H1 (cell line): ENCODE data around the gene RAMP1. TPM values are rescaled to one million over a fixed set of nuclear protein-coding genes. Genes with fewer than 3 reads are reported as not detected.

Experiments
- CTCF ChIA-PET: fragments of 300-600 bp; sonication (Branson Sonifier 250); formaldehyde crosslinking; loops from one replicate; lab custom pipeline; 2021; ENCODE audit not compliant: partially characterized antibody; lab: Charles Lee
- POLR2A ChIA-PET: fragments of 300-600 bp; sonication (Branson Sonifier 250); formaldehyde crosslinking; loops from one replicate; lab custom pipeline; 2021; ENCODE audit warnings: inconsistent platforms; ENCODE audit not compliant: partially characterized antibody; lab: Charles Lee
- DNase-seq, 2 experiments: peaks; one replicate each; pipeline versions ENCODE4 v3.0.0 to v3.0.0-alpha.2; 2010 to 2022; ENCODE audit warnings: low spot score in 2 of 2, low read depth in 1 of 2, mixed read lengths in 1 of 2
- FAIRE-seq: peaks from 2 replicates; lab custom pipeline; 2011; peaks lifted over from hg19 to GRCh38; lab: Jason Lieb, UNC
- H2AFZ ChIP-seq: 2 replicates; pipeline ENCODE4 v1.8.1; 2012; ENCODE audit warnings: low read length, inconsistent platforms
- H2AK5ac ChIP-seq: 2 replicates; pipeline ENCODE4 v1.6.1; 2013; ENCODE audit warnings: low read depth, low read length
- H2BK120ac ChIP-seq: replicated peaks from 2 replicates; pipeline ENCODE3; 2013; ENCODE audit warnings: low read depth, low read length, inconsistent platforms
- H2BK12ac ChIP-seq: 2 replicates; pipeline ENCODE4 v1.6.1; 2013; ENCODE audit warnings: low read depth, low read length
- H2BK15ac ChIP-seq: 2 replicates; pipeline ENCODE4 v1.6.1; 2013; ENCODE audit warnings: low read length
- H2BK20ac ChIP-seq: 2 replicates; pipeline ENCODE4 v1.6.1; 2013; ENCODE audit warnings: low read length
- H2BK5ac ChIP-seq: 2 replicates; pipeline ENCODE4 v1.6.1; 2013; ENCODE audit warnings: low read depth, low read length
- H3K14ac ChIP-seq: 2 replicates; pipeline ENCODE4 v1.6.1; 2013; ENCODE audit warnings: inconsistent platforms; ENCODE audit not compliant: insufficient read length
- H3K18ac ChIP-seq: 2 replicates; pipeline ENCODE4 v1.6.1; 2013; ENCODE audit warnings: low read length; ENCODE audit errors: extremely low read depth
- H3K23ac ChIP-seq: 2 replicates; pipeline ENCODE4 v1.6.1; 2013; ENCODE audit warnings: inconsistent platforms; ENCODE audit not compliant: insufficient read length
- H3K23me2 ChIP-seq: 2 replicates; pipeline ENCODE4 v1.6.1; 2013; ENCODE audit warnings: low read depth, low read length
- H3K27ac ChIP-seq: 2 replicates; pipeline ENCODE4 v1.6.1; 2011; ENCODE audit warnings: low read depth, low read length, inconsistent platforms
- H3K27me3 ChIP-seq, 4 experiments: replicated peaks in 1 of 4; 1 replicate in 1 of 4; 2 replicates in 3 of 4; pipeline versions ENCODE4 v1.6.1 to v1.8.1; 2011 to 2013; ENCODE audit warnings: low read length in 3 of 4, mild to moderate bottlenecking in 3 of 4, inconsistent platforms in 2 of 4, mixed read lengths in 2 of 4, moderate library complexity in 1 of 4; ENCODE audit not compliant: control insufficient read depth in 3 of 4, insufficient read depth in 3 of 4; ENCODE audit errors: extremely low read depth in 1 of 4
- H3K36me3 ChIP-seq, 4 experiments: 2 replicates each; pipeline versions ENCODE4 v1.6.1 to v1.8.1; 2011 to 2013; ENCODE audit warnings: mild to moderate bottlenecking in 4 of 4, low read length in 3 of 4, moderate library complexity in 2 of 4, control low read depth in 1 of 4, inconsistent platforms in 1 of 4; ENCODE audit not compliant: insufficient read depth in 4 of 4, control insufficient read depth in 2 of 4
- H3K4ac ChIP-seq: replicated peaks from 2 replicates; pipeline ENCODE3; 2013; ENCODE audit warnings: low read length, low read depth, mixed read lengths, inconsistent platforms; ENCODE audit not compliant: insufficient read length
- H3K4me1 ChIP-seq, 4 experiments: replicated peaks in 1 of 4; 1 replicate in 1 of 4; 2 replicates in 3 of 4; pipeline versions ENCODE4 v1.6.1 to v1.8.1; 2011 to 2013; ENCODE audit warnings: low read length in 3 of 4, inconsistent platforms in 2 of 4, mixed read lengths in 1 of 4; ENCODE audit not compliant: insufficient read depth in 4 of 4, control insufficient read depth in 3 of 4
- H3K4me2 ChIP-seq, 2 experiments: 2 replicates each; pipeline versions ENCODE4 v1.6.1 to v1.8.1; 2011 to 2013; ENCODE audit warnings: low read depth in 2 of 2, low read length in 2 of 2, control low read depth in 1 of 2, inconsistent platforms in 1 of 2, mild to moderate bottlenecking in 1 of 2; ENCODE audit not compliant: insufficient read depth in 1 of 2
- H3K4me3 ChIP-seq, 4 experiments: fragments of 200-600, 300-600 bp in 1 of 4; sonication (generic), shearing (Covaris generic), sonication (Bioruptor Twin) in 1 of 4; 2 replicates each; pipeline versions ENCODE4 v1.5.1 to v1.8.1; 2011 to 2016; ENCODE audit warnings: low read length in 4 of 4, low read depth in 3 of 4, control low read depth in 2 of 4, inconsistent platforms in 2 of 4, mild to moderate bottlenecking in 2 of 4, mixed read lengths in 1 of 4, moderate library complexity in 1 of 4; ENCODE audit not compliant: insufficient read depth in 2 of 4; ENCODE audit errors: extremely low read depth in 1 of 4
- H3K56ac ChIP-seq: replicated peaks from 2 replicates; pipeline ENCODE3; 2013; ENCODE audit warnings: low read depth, mild to moderate bottlenecking, mixed read lengths, low read length, inconsistent platforms; ENCODE audit not compliant: insufficient read length
- H3K79me1 ChIP-seq: 2 replicates; pipeline ENCODE4 v1.6.1; 2013; ENCODE audit warnings: low read depth, low read length, control low read depth
- H3K79me2 ChIP-seq, 2 experiments: 2 replicates each; pipeline versions ENCODE4 v1.6.1 to v1.8.1; 2012 to 2013; ENCODE audit warnings: low read length in 2 of 2, mild to moderate bottlenecking in 2 of 2, inconsistent platforms in 1 of 2; ENCODE audit not compliant: insufficient read depth in 2 of 2, control insufficient read depth in 1 of 2
- H3K9ac ChIP-seq, 4 experiments: replicated peaks in 1 of 4; 1 replicate in 1 of 4; 2 replicates in 3 of 4; pipeline versions ENCODE4 v1.6.1 to v1.8.1; 2011 to 2013; ENCODE audit warnings: low read depth in 3 of 4, low read length in 3 of 4, control low read depth in 2 of 4, mild to moderate bottlenecking in 2 of 4, moderate library complexity in 2 of 4, inconsistent platforms in 1 of 4; ENCODE audit errors: extremely low read depth in 1 of 4
- H3K9me3 ChIP-seq, 2 experiments: 2 replicates each; pipeline versions ENCODE4 v1.6.1 to v1.8.1; 2012 to 2013; ENCODE audit warnings: mild to moderate bottlenecking in 2 of 2, moderate library complexity in 2 of 2, control low read depth in 1 of 2, inconsistent platforms in 1 of 2, low read depth in 1 of 2, low read length in 1 of 2, mixed read lengths in 1 of 2; ENCODE audit not compliant: insufficient read depth in 2 of 2
- H4K20me1 ChIP-seq, 2 experiments: replicated peaks in 1 of 2; 2 replicates each; pipeline versions ENCODE3 to v1.8.1; 2011 to 2013; ENCODE audit warnings: inconsistent platforms in 2 of 2, low read length in 2 of 2, mild to moderate bottlenecking in 1 of 2; ENCODE audit not compliant: insufficient read depth in 2 of 2, control insufficient read depth in 1 of 2
- H4K5ac ChIP-seq: 2 replicates; pipeline ENCODE4 v1.6.1; 2013; ENCODE audit warnings: low read length, low read depth, mixed read lengths, inconsistent platforms; ENCODE audit not compliant: insufficient read length
- H4K8ac ChIP-seq: 2 replicates; pipeline ENCODE4 v1.8.0; 2013; ENCODE audit warnings: mild to moderate bottlenecking, moderate library complexity, low read length, inconsistent platforms; ENCODE audit not compliant: insufficient read depth; ENCODE audit errors: extremely low read depth
- H4K91ac ChIP-seq: replicated peaks from 2 replicates; pipeline ENCODE3; 2013; ENCODE audit warnings: low read length, mixed read lengths, inconsistent platforms; ENCODE audit not compliant: insufficient read length
- ASH2L ChIP-seq: fragments of 200-600, 300-600 bp; sonication (generic); IDR thresholded peaks from one replicate; pipeline ENCODE4 v1.7.1; 2017; ENCODE audit warnings: low read length
- CBX5 ChIP-seq: fragments of 300-800, 300-1000 bp; sonication (generic); IDR thresholded peaks from 2 replicates; pipeline ENCODE4 v1.7.1; 2016; ENCODE audit warnings: antibody characterized with exemption, low read length, low read depth
- CBX8 ChIP-seq: fragments of 300-800, 300-1000 bp; sonication (generic); IDR thresholded peaks from 2 replicates; pipeline ENCODE4 v1.7.1; 2016; ENCODE audit warnings: low read depth, low read length, borderline replicate concordance
- CREB1 ChIP-seq: IDR thresholded peaks from 2 replicates; pipeline ENCODE4 v1.6.1; 2012; ENCODE audit warnings: inconsistent platforms
- GABPA ChIP-seq: IDR thresholded peaks from 2 replicates; pipeline ENCODE4 v1.6.1; 2011; ENCODE audit warnings: mild to moderate bottlenecking, low read length, moderate library complexity, borderline replicate concordance; ENCODE audit not compliant: insufficient read depth
- GTF2F1 ChIP-seq: IDR thresholded peaks from 2 replicates; pipeline ENCODE4 v1.6.1; 2012; ENCODE audit warnings: low read depth, low read length, improper control_type of control experiment, borderline replicate concordance
- HDAC2 ChIP-seq, 2 experiments: fragments of 300-600 bp in 1 of 2; sonication (generic) in 1 of 2; IDR thresholded peaks; 2 replicates each; pipeline ENCODE4 v1.6.1; 2011 to 2012; ENCODE audit warnings: low read depth in 2 of 2, low read length in 2 of 2, mild to moderate bottlenecking in 2 of 2, moderate library complexity in 2 of 2, borderline replicate concordance in 1 of 2, inconsistent platforms in 1 of 2
- JUND ChIP-seq: IDR thresholded peaks from 2 replicates; pipeline ENCODE4 v1.6.1; 2011; ENCODE audit warnings: mild to moderate bottlenecking, improper control_type of control experiment, low read length
- KDM1A ChIP-seq: fragments of 200-600, 300-600 bp; sonication (generic); IDR thresholded peaks from 2 replicates; pipeline ENCODE4 v1.7.1; 2016; ENCODE audit warnings: mild to moderate bottlenecking, low read length, borderline replicate concordance
- KDM4A ChIP-seq: IDR thresholded peaks from one replicate; pipeline ENCODE4 v1.7.1; 2012; ENCODE audit warnings: low read depth, mild to moderate bottlenecking, moderate library complexity, low read length, inconsistent platforms; ENCODE audit not compliant: severe bottlenecking
- KDM5A ChIP-seq: fragments of 200-600 bp; IDR thresholded peaks from 2 replicates; pipeline ENCODE4 v1.7.1; 2012; ENCODE audit warnings: mild to moderate bottlenecking, low read length, inconsistent platforms, mixed read lengths
- RXRA ChIP-seq: IDR thresholded peaks from 2 replicates; pipeline ENCODE4 v1.6.1; 2011; ENCODE audit warnings: low read depth, mild to moderate bottlenecking, low read length, moderate library complexity; ENCODE audit not compliant: insufficient read depth
- USF2 ChIP-seq: IDR thresholded peaks from 2 replicates; pipeline ENCODE4 v1.6.1; 2011; ENCODE audit warnings: low read length, improper control_type of control experiment
- WGBS, 2 experiments: shearing (Covaris generic) in 1 of 2; methylation state at CpG; one replicate each; pipeline versions ENCODE4 v1.1.6 to v1.1.7; 2013 to 2015; ENCODE audit warnings: low lambda C conversion rate in 2 of 2, mixed read lengths in 2 of 2, inconsistent platforms in 1 of 2, low coverage in 1 of 2, missing lambda C conversion rate in 1 of 2; ENCODE audit not compliant: insufficient replicate concordance in 2 of 2, insufficient coverage in 1 of 2, insufficient read length in 1 of 2; ENCODE audit errors: extremely low coverage in 1 of 2, missing lambda C conversion rate in 1 of 2; 5-methylcytosine and 5-hydroxymethylcytosine counted together
- polyA plus RNA-seq, 7 experiments: library from polyadenylated mRNA; depleted of rRNA in 3 of 7; stranded (reverse) in 5 of 7; unstranded in 2 of 7; fragments of >200 nt in 5 of 7; fragments of 200-250 nt in 2 of 7; gene quantifications; 1 replicate in 5 of 7; 2 replicates in 1 of 7; 4 replicates in 1 of 7; pipeline versions ENCODE4 v1.2.1 to v1.2.3, GENCODE V29; 2011 to 2013; ENCODE audit warnings: missing spikeins in 2 of 7, mixed read lengths in 2 of 7
- total RNA-seq: library from RNA; stranded (reverse); fragmentation: NEBNext Ultra II Directional; extraction: Animal tissue kit (Norgen Biotek cat#: 25700); gene quantifications from 2 replicates; pipeline ENCODE4 v1.2.1, GENCODE V29; 2021

RAMP1 gene
- total and polyA plus RNA-seq, 2 of the 8 experiments (the other 6 are each of a cell fraction or from before 2014, with no cell fraction given) = 0.65 to 4.3 TPM

GRCh38 chr2:237942513-237942899 is 83.1 kb downstream of the RAMP1 start:
- POLR2A ChIA-PET = no interaction called here
- FAIRE-seq = no peak
- H3K79me2 ChIP-seq = no peaks in the 10 kb centered on the region
- TF ChIP-seq KDM4A (no peak), CREB1 (no peak), CBX5 (no peak), RXRA (no peak), KDM5A (no peak), CBX8 (no peak), KDM1A (no peak), GTF2F1 (no peak), ASH2L (no peak), JUND (no peak), GABPA (no peak), USF2 (no peak), HDAC2 (IDR thresholded peaks at IDR 0.05; ENCODE audit: borderline replicate concordance in 1 of 2, low read depth in 2 of 2, low read length in 2 of 2) (no peak)

More at GRCh38 chr2:237942513-237942899, 83.1 kb downstream of the RAMP1 start:
- Histone ChIP-seq H2BK12ac (0 out of 2 replicates have a peak overlapping the region, but pooled peaks have one; percentile 9), H3K23ac (no peak overlapping the region), H3K9me3 (peaks cover 3 to 6% of the 10 kb centered on the region in 2 experiments; a peak in 2 of 4 replicates), H3K4me3 (no peak overlapping the region), H2BK5ac (no peak overlapping the region), H4K20me1 (no peaks in the 10 kb centered on the region), H3K4me1 (no peaks in the 10 kb centered on the region; a peak in 1 of 7 replicates), H3K9ac (no peak overlapping the region), H2BK20ac (no peak overlapping the region), H2AK5ac (no peak overlapping the region), H3K27ac (no peak overlapping the region), H3K14ac (no peak overlapping the region), H2AFZ (no peak overlapping the region), H3K4ac (no peak overlapping the region), H4K8ac (no peak overlapping the region), H3K4me2 (no peak overlapping the region), H4K5ac (no peak overlapping the region), H3K18ac (no peak overlapping the region), H3K27me3 (no peaks in the 10 kb centered on the region), H3K56ac (no peak overlapping the region), H4K91ac (no peak overlapping the region), H3K36me3 (no peaks in the 10 kb centered on the region; a peak in 1 of 8 replicates), H3K23me2 (peaks cover 2% of the 10 kb centered on the region; the same call in 1 of the 2 replicates), H3K79me1 (no peaks in the 10 kb centered on the region), H2BK15ac (no peak overlapping the region), H2BK120ac (no peak overlapping the region)
- WGBS, 2 experiments = 79% methylated on average over 3 of the region's 3 CpGs; no CpG with 5 or more reads in 1 of the 2 experiments
- DNase-seq = no peak
- CTCF ChIA-PET = no interaction called here
